WI38 (cell line): ENCODE results near the gene MTCL1.

Source experiments
- H3K4me3 ChIP-seq: 2 replicates; pipeline ENCODE4 v1.5.1; 2011; ENCODE audit warnings: low read depth, mild to moderate bottlenecking, control low read depth, low read length
- TF ChIP-seq, protein P1 (sequence below): IDR thresholded peaks from 2 replicates; pipeline ENCODE4 v1.5.1; 2012; ENCODE audit warnings: low read depth, mild to moderate bottlenecking, control low read depth, low read length

The MTCL1 gene

DNA sequence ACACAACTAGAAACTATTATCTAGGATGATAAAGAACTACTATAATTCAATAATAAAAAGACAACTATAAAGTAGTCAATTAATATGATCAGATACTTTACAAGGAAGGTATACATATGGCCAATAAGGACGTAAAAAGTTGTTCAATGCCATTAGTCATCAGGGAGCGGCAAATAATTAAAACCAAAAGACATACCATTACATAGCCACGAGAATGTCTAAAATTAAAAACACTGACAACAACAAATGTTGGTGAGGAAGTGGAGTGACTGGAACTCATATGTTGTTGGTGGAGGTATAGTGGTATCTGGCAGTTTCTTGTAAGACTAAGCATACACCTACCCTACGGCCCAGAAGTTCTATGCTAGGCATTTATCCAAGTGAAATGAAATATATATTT lies 152.4 kb downstream of the MTCL1 start:
- no peak overlapping the region for H3K4me3 ChIP-seq
- TF ChIP-seq, protein P1, sequence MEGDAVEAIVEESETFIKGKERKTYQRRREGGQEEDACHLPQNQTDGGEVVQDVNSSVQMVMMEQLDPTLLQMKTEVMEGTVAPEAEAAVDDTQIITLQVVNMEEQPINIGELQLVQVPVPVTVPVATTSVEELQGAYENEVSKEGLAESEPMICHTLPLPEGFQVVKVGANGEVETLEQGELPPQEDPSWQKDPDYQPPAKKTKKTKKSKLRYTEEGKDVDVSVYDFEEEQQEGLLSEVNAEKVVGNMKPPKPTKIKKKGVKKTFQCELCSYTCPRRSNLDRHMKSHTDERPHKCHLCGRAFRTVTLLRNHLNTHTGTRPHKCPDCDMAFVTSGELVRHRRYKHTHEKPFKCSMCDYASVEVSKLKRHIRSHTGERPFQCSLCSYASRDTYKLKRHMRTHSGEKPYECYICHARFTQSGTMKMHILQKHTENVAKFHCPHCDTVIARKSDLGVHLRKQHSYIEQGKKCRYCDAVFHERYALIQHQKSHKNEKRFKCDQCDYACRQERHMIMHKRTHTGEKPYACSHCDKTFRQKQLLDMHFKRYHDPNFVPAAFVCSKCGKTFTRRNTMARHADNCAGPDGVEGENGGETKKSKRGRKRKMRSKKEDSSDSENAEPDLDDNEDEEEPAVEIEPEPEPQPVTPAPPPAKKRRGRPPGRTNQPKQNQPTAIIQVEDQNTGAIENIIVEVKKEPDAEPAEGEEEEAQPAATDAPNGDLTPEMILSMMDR: no peak

DNA sequence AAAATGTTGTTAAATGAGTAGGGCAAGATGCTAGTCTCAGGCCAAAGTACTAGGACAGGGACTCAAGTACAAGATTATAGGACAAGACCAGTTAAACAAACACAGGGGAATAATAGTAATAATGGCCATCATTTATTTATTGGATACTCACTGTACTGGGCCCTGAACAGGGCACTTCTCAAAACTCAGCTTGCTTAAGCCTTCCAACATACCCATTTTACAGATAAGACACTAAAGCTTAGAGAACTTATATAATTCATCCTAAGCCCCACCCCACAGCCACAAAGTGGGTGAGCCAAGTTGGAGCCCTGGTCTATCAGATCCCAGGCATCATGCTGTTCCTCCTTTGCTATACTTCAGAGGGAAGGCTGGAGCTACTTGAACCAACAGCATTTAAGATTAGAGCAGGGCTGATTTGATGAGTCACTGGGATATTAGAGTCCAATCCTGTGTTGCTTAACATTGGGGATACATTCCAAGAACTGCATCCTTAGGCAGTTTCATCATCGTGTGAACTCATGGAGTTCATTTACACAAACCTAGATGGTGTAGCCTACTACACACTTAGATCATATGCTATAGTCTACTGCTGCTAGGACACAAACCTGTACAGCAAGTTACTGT lies 153.6 kb downstream of the MTCL1 start:
- no peak overlapping the region for H3K4me3 ChIP-seq
- TF ChIP-seq, protein P1: no peak

DNA sequence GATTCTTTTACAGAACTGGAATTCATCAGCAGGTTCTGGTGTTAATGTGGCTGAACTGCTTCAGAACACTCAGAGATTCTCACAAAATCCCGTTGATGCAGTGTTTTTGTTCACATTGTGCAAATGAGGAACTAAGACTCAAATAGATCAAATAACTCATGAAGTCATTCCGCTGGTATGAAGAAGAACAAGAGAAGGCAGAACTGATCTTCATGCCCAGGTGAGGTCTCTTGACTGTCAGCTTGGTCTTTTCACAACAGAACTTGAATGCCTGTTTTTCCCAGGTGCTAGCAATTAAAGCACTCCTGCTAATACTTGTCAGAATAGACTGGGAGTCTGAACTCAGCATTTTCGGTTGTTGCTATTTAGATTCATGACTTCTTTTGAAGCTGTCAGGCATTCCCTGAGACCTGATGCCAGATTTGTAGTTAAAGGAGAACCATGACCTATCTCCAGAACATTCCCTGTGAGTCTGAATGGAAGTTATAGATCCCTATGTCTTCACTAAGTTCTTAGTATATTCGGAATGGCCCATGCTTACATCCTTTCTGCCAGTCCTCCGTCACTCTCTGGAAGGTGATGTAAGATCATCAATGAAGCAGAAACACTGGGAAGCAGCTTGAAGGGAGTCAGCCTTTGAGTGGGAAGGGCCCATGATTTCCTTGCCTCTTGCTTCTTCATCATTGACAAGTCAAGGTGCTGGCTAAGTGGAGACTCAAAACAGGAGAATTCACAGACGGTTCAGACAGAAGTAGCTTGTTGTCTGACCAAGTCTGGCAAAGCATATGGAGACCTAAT lies 155.7 kb downstream of the MTCL1 start:
- H3K4me3 ChIP-seq: no peak overlapping the region
- TF ChIP-seq, protein P1: no peak

DNA sequence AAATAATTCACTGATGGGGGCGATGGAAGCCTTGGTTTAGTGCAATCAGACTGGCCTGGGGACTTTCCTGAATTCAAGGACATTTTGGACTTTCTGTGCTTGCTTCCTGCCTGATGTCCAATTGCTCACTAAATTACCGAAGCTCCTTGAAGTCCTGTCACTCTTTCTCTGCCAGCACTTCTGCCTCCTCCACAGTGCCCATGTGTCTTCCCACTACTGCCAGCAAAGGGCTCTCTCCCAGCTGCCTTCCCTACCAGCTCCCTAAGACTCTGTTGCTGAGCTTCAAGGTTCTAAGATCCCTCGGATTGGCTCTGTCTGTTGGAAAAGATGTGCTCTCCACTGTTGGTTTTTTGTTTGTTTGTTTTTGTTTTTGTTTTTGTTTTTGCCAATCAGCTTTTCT lies 158.1 kb downstream of the MTCL1 start:
- TF ChIP-seq, protein P1: no peak

DNA sequence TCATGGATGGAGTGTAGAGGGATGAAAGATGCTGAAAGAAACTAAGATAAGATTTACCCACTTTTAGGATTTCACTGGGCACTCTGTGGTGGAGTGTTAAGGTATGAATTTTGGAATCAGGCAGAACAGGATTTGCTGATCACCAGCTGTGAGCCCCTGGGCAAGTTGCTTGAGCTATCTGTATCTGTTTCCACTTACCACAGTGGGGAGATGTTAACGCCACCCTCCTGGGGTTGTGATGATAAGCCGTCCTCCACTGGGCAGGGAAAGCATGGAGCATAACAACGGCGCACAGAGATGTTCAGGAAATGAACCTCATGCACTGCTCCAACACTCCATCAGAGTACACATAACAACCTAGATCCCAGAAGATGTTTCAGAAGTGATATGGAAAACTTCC lies 160.6 kb downstream of the MTCL1 start:
- no peak overlapping the region for H3K4me3 ChIP-seq
- TF ChIP-seq, protein P1: no peak

More for the DNA sequence above, 158.1 kb downstream of the MTCL1 start:
- H3K4me3 ChIP-seq: no peak overlapping the region

DNA sequence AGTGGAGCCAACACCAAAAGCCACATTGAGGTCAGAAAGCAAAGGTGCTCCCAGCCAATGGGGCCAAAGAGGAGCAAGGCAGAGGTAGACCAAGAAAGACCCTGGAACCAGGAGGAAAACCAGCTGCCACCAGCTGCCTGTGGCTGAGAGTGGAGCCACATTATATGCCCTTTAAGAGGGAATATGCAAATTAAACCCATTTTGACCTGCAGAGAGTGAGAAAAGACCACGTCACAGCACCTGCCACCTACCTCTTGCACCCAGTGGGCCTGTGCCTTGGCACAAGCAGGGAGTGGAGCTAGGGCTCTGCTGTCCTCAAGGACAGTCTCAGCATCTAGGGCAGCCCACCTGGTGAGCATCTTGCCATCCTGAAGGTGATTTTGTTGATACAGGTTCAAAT lies 161.3 kb downstream of the MTCL1 start:
- TF ChIP-seq, protein P1: no peak
- no peak overlapping the region for H3K4me3 ChIP-seq

DNA sequence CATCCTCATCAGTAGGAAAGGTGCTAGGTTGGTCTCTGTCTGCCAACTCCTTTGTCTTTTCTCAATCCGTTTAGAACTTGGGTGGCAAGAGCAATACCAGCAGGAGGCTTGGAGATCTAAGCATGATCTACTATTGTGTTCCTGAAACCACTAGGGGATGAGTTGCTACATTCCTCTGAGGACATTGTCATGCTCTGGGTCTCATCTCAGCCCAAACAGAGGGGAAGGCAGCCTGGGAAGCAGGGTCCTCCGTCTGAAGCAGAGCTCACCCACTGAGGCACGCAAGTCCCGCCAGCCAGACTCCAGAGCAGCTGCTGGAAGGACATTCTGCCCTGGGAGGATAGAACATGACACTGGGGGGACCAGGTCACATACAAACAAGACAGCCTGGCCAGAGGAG lies 162.9 kb downstream of the MTCL1 start:
- no peak overlapping the region for H3K4me3 ChIP-seq
- TF ChIP-seq, protein P1: no peak
